Peyer's patch (tissue), 4 donors: ENCODE measurements around the gene CIAO2B. TPM values are rescaled to one million over a fixed set of nuclear protein-coding genes. Genes with fewer than 3 reads are reported as not detected.
A peak's percentile ranks its signal among the peaks of the same experiment; 100 is the strongest.

ENCODE experiments used
- DNase-seq, 3 donors: peaks; one replicate each; pipeline ENCODE4 v3.0.0-alpha.2; 2017 to 2019
- H3K27ac ChIP-seq, 4 donors: fragments of 200-600 bp; sonication (generic); one replicate each; pipeline ENCODE4 v1.5.1; 2016 to 2019
- H3K27me3 ChIP-seq, 2 donors: fragments of 200-600 bp; sonication (generic); one replicate each; pipeline ENCODE4 v1.5.1; 2019
- H3K36me3 ChIP-seq, 3 donors: fragments of 200-600 bp; sonication (generic); one replicate each; pipeline ENCODE4 v1.5.1; 2016 to 2019
- H3K4me1 ChIP-seq, 4 donors: fragments of 200-600 bp; sonication (generic); one replicate each; pipeline ENCODE4 v1.5.1; 2016 to 2019
- H3K4me3 ChIP-seq, 4 donors: fragments of 200-600 bp; sonication (generic); 1 replicate in 3 of 4; 2 replicates in 1 of 4; pipeline ENCODE4 v1.5.1; 2016 to 2019; ENCODE audit warnings: mild to moderate bottlenecking in 1 of 4
- H3K9me3 ChIP-seq, 4 donors: fragments of 200-600 bp; sonication (generic); one replicate each; pipeline ENCODE4 v1.5.1; 2016 to 2019; ENCODE audit warnings: mild to moderate bottlenecking in 1 of 4
- POLR2A ChIP-seq, 2 donors: fragments of 450-650 bp; IDR thresholded peaks; one replicate each; pipeline ENCODE4 v1.5.1; 2017; ENCODE audit warnings: antibody characterized with exemption in 2 of 2, mild to moderate bottlenecking in 2 of 2, moderate library complexity in 2 of 2
- total RNA-seq, 4 donors: library from RNA; depleted of rRNA; stranded (reverse); fragments of >200 nt; gene quantifications; one replicate each; pipeline ENCODE4 v1.1.0, GENCODE V29; 2016
- TF ChIP-seq, protein P1 (sequence below), 6 experiments: fragments of 450-650 bp in 4 of 6; fragments of 200-600 bp in 2 of 6; sonication (generic) in 1 of 6; IDR thresholded peaks; one replicate each; pipeline ENCODE4 v1.5.1; 2017 to 2019; ENCODE audit warnings: antibody characterized with exemption in 6 of 6, mild to moderate bottlenecking in 3 of 6, moderate library complexity in 1 of 6

Gene CIAO2B
- total RNA-seq, 4 donors from 2014 or later = 28.1 to 72.7 (median 55.2) TPM

DNA sequence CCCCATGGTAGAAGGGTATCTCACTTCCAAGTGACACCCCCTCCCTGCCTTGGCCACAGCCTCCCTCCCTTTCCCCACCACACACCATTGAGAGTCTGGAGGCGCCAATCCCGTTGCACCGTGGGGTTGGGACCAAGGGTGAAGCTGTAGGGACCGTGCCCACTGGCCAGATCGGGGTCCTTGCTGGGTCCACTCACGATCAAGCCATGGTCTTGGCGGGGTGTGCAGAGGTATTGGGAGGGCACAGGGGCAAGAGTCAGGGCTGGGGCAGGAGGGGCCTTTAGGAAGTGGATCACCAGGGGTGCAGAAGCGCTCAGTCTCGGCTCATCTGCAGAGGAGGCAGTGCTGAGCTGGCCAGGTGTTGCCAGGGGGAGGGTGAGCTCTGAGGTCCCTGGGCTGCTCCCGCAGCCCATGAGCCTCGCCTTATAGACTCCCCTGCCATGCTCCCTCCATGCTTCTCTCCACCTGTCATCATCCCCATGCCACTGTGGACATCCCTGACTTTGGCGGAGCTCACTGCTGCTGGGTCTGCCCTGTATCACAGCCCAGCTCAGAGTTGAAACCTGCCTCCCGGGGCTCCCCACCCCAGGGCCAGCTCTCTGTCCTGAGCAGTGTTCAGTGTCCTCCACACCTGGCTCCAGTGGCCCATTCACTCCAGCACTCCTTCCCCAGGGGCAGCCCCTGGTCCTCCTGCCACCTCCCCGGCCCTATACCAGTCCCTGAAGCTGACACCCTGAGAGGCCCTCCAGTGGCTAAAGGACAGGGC, 23.8 kb downstream of the CIAO2B start:
- TF ChIP-seq, protein P1, sequence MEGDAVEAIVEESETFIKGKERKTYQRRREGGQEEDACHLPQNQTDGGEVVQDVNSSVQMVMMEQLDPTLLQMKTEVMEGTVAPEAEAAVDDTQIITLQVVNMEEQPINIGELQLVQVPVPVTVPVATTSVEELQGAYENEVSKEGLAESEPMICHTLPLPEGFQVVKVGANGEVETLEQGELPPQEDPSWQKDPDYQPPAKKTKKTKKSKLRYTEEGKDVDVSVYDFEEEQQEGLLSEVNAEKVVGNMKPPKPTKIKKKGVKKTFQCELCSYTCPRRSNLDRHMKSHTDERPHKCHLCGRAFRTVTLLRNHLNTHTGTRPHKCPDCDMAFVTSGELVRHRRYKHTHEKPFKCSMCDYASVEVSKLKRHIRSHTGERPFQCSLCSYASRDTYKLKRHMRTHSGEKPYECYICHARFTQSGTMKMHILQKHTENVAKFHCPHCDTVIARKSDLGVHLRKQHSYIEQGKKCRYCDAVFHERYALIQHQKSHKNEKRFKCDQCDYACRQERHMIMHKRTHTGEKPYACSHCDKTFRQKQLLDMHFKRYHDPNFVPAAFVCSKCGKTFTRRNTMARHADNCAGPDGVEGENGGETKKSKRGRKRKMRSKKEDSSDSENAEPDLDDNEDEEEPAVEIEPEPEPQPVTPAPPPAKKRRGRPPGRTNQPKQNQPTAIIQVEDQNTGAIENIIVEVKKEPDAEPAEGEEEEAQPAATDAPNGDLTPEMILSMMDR (IDR thresholded peaks at IDR 0.05) = no peak
- TF ChIP-seq POLR2A (IDR thresholded peaks at IDR 0.05) = no peak
- no peak overlapping the region for H3K27ac ChIP-seq
- DNase-seq = peak in 1 of 3 donors; percentile 37
- no peaks in the 10 kb centered on the region for H3K27me3 ChIP-seq
- H3K4me3 ChIP-seq = no peak overlapping the region
- H3K9me3 ChIP-seq = no peaks in the 10 kb centered on the region
- H3K36me3 ChIP-seq = no peaks in the 10 kb centered on the region
- H3K4me1 ChIP-seq = peaks cover 0 to 9% (median 0%) of the 10 kb centered on the region in 4 donors

DNA sequence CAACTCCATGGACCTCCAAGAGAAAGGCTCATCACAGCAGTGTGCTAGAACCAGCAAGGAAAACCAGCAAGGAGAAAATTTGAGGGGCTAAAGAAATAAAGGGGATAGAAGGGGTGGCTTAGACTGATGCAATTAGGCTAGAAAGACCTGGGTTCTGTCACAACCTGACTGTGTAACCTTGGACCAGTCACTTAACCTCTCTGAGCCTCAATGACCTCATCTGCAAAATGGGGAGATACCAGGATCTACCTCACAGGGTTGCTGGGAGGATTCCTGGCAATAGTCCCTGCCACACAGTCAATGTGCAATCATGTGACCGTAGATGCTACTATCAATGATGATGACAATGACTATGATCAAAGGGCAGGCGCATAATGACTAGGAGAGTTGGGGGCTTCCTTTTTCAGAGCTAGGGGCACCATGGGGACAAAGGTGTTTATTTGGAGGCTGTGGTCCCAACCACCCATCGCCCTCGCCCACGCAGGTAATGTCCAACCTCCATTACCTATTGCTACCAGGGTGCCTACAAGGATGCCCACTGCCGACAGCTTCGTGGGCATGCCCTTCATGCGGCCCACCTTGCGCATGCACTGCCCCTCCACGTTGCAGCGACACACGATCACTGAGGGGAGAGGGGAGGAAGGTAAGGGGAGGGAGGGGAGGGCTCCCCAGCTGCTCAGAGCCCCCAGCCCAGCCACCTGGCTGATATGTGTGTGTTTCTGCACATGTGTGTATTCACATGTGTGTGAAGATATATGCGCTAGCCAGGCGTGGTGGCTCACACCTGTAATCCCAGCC, 25.2 kb downstream of the CIAO2B start:
- Histone ChIP-seq H3K4me3 (no peak overlapping the region), H3K9me3 (no peaks in the 10 kb centered on the region)
- no peak for DNase-seq

DNA sequence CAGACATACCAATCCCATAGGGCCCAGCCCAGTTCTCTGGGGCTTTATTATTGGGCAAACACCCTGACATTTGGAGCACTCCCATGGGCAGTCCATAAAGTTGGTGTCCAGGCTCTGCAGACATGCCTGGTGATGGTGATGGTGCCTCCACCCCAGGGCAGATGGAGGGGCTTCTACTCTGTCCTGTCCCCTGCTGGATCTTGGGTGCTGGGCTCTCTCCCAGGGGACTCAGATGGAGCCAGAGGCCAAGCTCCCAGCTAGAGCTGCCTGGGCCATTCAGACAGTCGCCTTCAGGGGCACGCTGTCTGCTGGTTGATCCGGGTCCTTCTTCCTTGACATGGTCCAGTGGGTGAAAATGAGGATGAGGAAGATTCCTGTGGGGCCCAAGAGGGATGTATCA, 26.1 kb downstream of the CIAO2B start:
- H3K4me3 ChIP-seq = no peak overlapping the region
- peak in 1 of 3 donors; percentile 27 for DNase-seq
- no peaks in the 10 kb centered on the region for H3K27me3 ChIP-seq
- no peak for TF ChIP-seq POLR2A (IDR thresholded peaks at IDR 0.05)
- TF ChIP-seq, protein P1 (IDR thresholded peaks at IDR 0.05) = no peak
- H3K4me1 ChIP-seq = peaks cover 0 to 15% (median 0%) of the 10 kb centered on the region in 4 donors
- no peak overlapping the region for H3K27ac ChIP-seq
- H3K9me3 ChIP-seq = no peaks in the 10 kb centered on the region
- H3K36me3 ChIP-seq = no peaks in the 10 kb centered on the region

More for the DNA sequence above, 25.2 kb downstream of the CIAO2B start:
- Histone ChIP-seq H3K27ac (no peak overlapping the region), H3K27me3 (no peaks in the 10 kb centered on the region), H3K36me3 (no peaks in the 10 kb centered on the region), H3K4me1 (peaks cover 0 to 15% (median 0%) of the 10 kb centered on the region in 4 donors)
- no peak for TF ChIP-seq POLR2A (IDR thresholded peaks at IDR 0.05)

GRCh38 chr16:66906916-66907836, 27.0 kb downstream of the CIAO2B start:
- peak overlapping the region in 1 of 4 donors; percentile 48 for H3K27ac ChIP-seq
- peak in 1 of 3 donors; percentile 37 for DNase-seq

GRCh38 chr16:66905633-66906539, 28.3 kb downstream of the CIAO2B start:
- Histone ChIP-seq H3K4me1 (peaks cover 0 to 26% (median 0%) of the 10 kb centered on the region in 4 donors), H3K27ac (peak overlapping the region; percentile 7 to 77 (median 43))
- no peak for TF ChIP-seq POLR2A (IDR thresholded peaks at IDR 0.05)
- TF ChIP-seq, protein P1 (IDR thresholded peaks at IDR 0.05) = no peak

More at GRCh38 chr16:66906916-66907836, 27.0 kb downstream of the CIAO2B start:
- TF ChIP-seq, protein P1 (IDR thresholded peaks at IDR 0.05) = no peak
- TF ChIP-seq POLR2A (IDR thresholded peaks at IDR 0.05) = no peak
- Histone ChIP-seq H3K4me1 (peaks cover 0 to 15% (median 0%) of the 10 kb centered on the region in 4 donors), H3K36me3 (no peaks in the 10 kb centered on the region), H3K4me3 (no peak overlapping the region), H3K9me3 (no peaks in the 10 kb centered on the region), H3K27me3 (no peaks in the 10 kb centered on the region)

More at GRCh38 chr16:66905633-66906539, 28.3 kb downstream of the CIAO2B start:
- Histone ChIP-seq H3K27me3 (no peaks in the 10 kb centered on the region), H3K4me3 (no peak overlapping the region), H3K36me3 (no peaks in the 10 kb centered on the region), H3K9me3 (no peaks in the 10 kb centered on the region)
- DNase-seq = peak in 2 of 3 donors; percentile 82 to 88
